ENCODE measurements around the gene RPE.

RPE gene

DNA sequence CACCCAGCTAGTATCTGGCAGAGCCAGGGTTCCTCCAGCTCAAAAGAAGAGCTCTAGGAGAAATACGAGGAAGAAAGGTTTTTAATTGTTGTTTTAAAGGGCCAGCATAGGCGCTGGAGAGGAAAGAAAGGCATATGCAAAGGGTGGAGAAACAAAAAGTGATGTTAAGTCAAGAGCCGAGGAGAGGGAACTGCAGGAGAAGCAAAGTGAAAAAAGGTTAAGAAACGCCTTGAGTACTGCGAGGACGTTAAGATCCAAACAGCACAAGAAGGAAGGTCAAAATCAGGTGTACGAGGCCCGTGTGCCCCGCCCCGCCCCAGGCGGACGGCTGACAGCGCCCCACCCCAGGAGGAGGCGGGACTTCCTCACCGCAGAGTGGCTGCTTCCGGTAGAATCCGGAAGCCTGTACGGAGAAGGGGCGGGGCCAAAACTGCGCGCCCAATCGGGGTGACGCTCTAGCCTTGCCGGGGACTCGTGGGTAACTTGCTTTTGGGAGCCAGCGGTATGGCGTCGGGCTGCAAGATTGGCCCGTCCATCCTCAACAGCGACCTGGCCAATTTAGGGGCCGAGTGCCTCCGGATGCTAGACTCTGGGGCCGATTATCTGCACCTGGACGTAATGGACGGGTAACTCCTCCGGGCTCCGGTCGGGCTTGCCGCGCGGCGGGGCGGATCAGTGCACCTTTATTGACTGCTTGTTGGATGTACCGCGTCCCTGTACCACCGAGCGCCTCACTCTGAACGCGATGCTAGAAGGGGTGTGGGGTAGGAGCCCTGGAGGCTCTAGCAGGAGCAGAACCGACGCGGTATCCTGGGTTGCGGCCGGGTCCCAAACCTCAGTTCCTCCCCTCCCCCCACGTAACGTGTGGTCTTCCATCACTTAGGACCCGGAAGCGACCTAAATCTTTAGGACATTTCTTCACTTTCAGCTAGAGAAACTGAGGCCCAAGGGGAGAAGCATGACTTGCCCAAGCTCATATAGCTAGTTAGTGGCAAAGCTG, at the start of gene RPE:
TSS of gene RPE (plus strand) at position 481 of the 1,000 bp plus-strand sequence. CDS start at position 505, 24 bp downstream.
- peak; percentile 95 to 96 for DNase-seq

DNA sequence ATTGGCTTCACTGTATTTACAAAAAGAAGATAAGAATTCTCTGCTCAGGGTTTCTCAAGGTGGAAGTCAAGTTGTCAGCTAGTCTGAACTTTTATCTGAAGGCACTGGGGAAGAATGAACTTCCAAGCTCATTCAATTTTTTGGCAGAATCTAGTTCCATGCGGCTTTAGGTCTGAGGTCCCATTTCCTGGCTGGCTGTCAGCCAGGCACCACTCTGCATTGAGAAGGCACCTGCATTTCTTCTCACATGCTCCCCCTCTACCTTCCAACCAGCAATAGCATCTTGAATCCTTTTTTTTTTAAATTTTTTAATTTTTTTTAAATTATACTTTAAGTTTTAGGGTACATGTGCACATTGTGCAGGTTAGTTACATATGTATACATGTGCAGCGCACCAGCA, 46.2 kb upstream of the RPE start:
- no peak for DNase-seq

DNA sequence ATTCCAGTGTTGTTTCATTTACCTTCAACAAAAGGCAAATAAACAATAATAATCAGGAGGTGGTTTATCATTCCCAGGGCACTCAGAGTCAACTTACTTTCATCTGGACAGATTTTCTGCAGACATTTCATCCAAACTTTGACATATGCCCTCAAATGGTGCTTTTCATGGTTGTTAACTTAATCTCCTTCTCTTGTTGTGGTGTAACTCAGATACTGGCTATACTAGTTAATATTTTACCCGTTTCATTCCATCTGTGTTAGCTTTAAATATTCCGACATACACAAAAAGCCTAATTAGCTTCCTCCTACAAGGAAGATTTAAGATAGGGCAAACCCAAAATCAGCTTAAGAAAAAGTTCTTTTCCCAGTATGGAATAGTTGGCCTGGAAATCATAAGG, 44.4 kb upstream of the RPE start:
- no peak for DNase-seq

DNA sequence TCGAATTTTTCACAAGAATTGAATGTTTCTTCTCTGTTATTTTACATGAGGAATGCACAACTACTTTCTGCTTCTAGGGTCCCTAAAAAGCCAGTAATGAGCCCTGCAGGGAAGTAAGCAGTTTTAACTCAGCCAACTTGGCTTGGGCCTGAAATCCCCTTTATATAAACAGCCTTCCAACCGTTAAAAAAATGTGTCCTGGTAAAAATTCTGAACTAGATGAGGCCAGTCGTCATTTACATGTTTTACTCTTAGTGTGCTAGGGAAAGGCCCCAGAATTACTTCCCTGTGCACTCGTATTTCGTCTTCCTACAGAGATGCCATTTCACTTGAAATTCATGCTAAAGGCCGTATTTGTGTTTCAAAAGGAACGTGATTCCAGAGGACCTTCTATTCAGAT, 42.4 kb upstream of the RPE start:
- DNase-seq: no peak

DNA sequence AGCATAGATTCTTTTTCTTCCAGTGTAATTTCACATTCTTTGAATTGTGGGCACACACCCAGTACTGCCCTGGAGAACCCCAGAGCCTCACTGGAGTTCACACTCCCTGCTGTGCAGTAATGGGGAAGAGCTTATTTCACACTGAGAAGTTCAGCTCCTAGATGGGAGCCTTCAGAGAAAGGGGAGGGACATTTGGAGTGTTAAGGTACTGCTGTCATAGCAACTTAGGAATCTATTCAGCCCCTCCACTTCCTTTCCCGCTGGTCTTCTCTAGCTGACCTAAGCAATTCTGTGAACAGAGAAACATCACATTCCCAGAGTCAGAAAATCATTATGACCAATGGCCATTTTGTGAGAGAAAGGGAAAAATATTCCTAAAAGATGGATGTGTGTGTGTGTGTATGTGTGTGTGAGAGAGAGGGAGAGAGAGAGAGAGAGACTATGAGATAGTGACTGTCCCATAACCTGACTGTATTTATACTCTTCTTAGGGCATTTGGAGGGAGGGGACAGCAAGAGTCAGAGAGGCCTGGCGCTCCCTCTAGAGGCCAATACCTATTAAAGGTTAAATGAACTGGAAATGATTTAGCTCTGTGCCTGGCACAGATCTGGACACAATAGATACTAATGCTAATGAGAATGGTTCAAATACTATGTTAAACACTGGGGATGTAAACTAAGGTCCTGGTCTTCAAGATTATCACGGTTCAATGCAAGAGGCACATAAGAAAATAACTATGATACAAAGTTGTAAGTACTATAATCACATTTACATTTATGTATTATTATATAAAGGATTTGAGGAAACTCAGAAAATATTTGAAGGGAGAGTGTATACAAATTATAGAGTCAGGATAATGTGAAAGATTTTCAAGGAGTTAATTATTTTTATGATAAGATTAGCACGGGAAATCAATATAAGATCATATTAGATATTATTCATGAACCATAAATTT, 41.5 kb upstream of the RPE start:
- peak; percentile 41 to 79 for DNase-seq

DNA sequence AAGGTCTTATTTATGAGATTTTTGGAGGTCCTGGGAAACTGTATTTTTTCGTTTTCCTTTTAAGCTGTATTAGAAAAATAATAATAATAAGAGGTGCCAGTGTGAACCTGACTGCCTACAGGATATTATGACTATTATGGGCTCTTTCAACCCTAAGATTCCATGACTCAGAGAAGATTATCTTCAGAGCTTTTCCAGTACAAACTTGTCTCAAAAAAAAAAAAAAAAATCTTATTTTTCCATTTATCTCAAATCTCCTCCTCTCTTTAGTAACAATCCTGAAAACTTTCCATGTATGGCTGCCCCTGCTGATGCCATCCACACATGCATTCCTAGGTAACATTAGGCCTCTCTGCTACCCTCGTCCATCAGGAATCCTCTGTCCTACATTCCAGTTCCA, 36.7 kb upstream of the RPE start:
- no peak for DNase-seq

DNA sequence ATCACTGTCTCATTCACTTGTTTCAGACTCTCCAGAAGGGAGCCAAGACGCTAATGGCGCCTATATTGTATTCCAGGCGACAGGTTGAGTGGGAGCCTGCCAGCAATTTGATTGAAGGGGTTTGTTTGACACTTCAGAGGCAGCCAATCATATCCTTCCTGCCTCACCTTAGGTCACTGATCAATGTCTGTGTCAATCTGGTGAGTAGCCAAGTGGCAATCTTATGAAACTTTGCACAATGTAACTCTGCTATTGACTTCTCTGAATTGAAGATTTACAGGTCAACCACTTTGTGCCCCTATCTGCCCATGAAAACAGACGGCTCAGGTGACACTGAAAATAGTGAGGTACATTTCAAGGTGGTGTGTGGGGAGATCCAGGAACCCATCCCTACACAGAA, 32.7 kb upstream of the RPE start:
- DNase-seq: no peak

DNA sequence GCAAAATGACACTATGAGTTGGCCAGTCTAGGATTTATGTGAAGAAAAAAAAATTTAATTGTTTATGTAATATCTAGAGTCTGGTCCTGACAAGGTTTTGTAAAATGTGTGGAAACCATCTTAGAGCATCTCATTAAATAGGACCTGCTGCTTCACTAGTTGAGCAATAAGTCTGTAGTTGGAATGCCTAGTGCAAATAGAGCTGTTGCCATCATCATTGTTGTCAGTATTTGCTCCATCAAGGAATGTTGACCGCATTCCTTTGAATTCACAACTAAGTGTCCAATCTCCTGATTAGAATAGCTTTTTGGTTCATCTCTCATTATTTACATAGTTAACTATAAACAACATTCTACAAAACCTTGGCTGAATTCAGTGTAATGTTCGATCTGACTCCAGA, 32.2 kb upstream of the RPE start:
- DNase-seq: no peak

DNA sequence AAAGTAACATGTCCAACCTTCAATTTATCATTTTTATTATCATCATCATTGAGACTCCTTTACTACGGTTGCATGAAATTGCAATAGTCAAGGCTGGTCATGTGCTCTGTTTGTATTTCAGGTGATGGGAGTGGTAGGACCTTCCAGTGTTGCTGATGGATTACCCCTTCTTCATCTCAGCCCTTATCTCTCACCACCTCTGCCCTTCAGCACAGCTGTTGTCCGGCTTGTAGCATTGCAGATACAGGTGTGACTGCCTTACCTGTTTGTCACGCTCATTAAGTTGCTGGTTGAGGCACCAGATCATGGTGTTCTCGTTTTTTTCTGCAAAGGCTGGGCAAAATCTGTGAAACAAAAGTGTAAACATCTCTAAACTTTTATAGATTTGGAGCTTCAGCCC, 31.7 kb upstream of the RPE start:
- no peak for DNase-seq

DNA sequence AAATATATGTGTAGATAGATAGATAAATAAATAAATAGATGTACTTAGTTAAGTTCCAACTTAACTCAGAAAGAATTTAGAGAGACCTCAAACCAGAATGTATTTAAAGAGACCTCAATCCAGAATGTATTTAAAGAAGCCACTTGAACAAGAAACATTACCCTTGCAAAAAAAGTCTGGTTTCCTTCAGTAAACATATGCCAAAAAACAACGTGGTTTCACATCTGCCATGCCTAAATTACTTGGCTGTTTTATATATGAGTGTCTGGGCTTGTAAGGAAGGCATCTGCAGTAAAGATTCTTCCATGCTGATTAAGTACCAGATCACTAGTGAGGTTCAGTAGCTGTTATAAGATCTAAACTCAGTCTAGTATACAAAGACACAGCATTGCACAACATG, 29.1 kb upstream of the RPE start:
- DNase-seq: no peak

DNA sequence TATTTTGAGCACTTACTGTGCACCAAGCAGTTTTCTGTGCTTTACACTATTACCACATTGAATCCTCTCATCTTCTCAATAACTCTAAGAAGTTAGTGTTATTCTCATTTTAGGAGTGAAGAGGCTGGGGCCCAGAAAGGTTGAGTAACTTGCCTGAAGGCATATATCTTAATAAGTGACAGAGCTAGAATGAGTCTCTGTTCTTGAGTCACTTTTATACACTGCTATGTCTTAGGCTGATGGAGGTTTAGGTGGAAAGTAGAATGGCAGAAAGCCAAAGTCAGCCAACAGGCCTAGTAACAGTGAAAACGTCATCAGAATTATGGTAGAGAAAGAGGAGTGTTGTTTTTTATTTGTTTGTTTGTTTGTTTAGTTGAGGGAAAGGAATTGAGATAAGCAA, 27.9 kb upstream of the RPE start:
- DNase-seq: no peak

DNA sequence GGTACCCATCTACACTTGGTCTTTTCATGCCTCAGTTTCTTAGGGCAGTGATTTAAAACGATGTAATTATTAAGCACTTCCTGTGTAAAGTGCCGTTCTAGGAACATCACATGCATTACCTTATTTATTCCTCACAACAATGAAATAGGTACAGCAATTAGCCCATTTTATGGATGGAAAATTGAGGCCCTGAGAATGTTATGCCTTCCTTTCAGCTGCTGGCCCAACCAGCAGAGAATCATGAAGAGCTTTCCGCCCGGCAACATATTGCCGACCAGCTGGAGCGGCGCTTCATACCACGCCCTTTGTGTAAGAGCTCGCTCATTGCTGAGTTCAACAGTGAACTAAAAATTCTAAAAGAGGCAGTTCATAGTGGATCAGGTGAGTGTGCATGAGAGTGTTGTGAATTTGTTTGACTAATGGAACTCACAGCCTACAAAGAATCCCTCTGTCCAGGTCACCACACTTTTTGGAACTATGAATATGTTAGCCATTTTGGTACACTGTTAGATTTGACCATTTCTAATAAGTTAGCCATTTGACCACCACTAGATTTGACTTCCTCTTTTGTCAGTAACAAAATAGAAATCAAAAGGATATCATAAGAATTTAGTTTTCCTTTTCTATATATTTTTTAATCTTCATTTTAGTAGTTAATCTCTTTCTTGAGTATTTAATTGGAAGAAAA, 25.6 kb upstream of the RPE start:
- no peak for DNase-seq

DNA sequence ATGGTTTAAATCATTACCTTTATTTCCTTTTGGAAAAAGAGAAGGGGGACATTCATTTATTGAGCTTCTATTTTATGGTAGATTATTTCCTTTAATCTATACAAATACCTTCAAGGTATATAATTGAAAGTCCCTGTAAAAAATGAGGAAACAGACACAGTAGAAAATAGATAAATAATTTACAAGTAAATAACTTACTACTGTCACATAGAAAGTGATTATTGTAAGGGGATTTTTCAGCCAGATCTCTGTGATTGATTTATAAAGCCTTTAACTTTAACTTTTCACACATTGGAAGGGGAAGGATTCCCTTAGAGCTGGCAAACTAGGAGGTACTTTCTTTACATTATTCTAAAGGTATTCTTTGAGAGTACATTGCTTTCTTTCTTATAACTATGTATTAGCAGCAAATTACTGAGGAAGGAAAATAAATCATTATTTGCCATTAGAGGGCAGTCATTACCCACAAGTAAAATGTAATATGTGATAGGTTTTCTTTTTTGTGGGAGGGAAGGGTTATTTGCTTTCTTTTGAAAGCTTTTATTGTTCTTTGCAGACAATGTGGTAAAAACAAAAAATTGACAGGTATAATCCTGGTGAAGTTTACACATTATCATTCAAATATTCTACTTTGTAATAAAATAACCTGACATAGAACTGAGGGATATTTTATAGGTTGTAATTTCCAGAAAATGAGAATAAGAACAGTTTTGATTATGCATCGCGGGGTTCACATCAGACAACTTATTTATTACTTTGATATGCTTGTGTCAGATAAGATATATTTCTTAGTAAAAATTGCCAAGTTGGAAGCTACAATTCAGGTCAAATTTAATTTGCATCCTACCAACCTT, 24.8 kb upstream of the RPE start:
- peak; percentile 32 to 37 for DNase-seq

DNA sequence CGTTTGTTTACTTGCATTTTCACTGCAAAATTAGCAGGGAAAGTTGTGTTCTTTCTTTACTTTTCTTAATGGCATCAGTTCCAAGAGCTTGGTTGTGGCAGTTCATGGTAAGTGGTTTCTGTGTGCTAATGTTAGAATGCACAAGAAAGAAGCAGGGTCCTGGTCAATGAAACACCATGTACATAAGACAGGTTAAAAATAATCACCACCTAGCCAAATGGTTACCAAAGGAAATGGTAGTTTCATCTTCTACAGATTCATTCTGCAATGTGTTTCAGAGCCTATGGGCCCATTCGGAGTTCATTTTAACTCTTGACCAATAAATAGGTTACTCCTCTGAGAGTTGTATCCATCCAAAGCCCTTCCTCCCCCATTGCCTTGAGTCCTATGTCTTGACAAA, 18.1 kb upstream of the RPE start:
- DNase-seq: no peak

DNA sequence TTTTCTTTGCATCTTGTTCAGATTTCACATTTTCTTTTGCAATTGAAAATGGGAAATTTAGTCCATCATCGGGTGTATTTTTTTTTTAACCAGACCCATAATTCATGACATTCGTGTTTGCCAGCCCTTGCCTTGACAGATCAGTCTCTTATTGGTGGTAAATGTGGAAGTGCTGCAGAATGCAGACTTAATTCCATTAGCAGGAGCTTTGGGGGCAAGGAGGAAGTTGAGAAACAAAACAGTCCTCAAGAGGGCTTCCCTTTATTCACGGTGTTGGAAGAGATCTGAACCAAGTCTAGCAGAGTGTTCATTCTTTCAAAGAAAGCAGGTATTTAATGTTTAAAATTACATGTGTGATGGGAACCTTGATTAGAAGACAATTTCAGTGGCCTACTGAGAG, 16.6 kb upstream of the RPE start:
- no peak for DNase-seq

DNA sequence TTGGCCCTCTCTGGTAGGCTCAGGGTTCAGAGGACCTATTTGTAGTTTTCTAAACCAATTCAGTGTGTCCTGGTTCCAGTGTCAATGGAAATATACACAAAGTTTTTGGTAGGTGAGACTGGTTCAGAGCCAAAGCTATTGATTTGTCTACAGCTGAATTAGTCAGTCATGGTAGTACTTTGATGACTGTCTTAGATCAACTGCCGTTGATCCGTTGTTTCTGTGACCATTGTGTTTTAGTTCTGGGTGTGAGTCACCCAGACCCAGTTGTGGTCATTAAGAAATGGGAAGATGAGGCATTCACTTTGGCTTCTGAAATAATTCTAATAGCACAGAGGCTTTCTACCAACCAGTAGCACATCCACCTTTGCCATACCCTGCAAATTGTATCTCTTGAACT, 16.0 kb upstream of the RPE start:
- DNase-seq: no peak

DNA sequence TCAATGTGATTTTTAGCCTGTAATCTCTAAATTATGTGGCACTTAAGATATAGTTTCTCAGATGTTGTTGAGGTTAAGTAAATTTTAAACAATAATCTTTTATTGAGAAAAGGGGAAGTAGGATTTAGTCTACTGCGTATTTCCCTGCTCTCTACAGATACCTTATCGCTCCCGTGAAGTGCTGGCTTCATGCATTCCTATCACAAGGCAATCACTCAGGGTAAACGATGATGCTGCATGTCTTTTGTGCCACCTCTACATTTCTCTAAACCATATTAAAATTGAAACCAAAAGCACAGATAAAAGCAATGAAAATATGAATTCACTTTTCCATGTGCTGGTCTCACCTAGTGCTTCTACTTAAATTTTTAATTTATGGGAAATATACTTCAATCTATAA, 14.4 kb upstream of the RPE start:
- no peak for DNase-seq

DNA sequence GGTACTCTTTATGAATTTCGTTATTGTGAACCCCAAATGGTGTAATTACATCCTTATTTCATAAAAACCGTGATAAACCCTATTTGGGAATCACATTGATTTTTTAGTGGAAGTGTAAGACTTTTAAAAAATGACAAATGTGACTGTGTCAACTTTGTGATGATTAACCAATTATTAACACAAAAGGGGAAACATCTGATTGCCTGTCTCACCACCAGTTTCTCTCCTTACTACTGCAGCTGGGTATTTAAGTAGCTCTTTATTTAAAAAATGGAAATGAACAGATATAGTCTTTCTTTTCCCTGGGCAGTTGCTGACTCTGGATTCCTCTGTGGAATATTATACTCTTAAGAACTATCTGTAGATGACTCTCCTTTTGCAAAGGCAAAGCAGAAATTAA, 11.6 kb upstream of the RPE start:
- no peak for DNase-seq

DNA sequence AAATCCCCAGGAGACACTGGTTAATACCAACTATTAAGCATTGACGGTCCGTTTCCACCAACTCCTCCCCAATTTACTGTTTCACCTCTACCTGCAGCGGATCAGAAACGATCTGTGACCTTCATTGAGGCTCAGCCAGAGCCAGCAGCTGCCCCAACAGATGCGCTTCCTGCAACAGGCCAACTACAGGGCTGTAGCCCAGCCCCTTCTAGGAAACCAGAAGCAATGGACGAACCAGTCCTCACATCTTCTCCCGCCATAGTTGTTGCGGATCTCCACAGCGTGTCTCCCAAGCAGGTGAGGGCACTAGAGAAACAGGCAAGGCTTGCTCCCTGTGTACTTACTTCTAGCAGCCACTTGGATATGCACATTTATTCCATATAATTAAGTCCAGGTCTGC, 8.5 kb upstream of the RPE start:
- DNase-seq: no peak

DNA sequence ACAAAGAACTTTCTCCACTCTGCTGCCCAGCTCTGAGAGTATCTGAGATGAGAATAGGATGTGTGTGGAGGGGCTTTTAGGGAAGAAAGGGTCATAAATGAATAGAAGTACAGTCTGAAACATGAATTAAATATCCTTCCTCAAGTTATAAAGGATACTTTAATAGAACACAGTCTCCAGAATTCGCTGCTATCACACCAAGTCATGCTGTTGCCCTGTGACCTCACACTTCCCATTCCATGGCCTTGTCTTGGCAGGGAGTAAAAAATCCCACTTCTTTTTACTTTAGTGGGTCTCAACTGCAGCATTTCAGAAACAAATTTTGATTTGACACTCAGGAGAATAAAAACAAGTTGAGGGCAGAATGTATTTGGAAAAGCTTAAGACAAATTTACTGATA, 3.8 kb upstream of the RPE start:
- no peak for DNase-seq

DNA sequence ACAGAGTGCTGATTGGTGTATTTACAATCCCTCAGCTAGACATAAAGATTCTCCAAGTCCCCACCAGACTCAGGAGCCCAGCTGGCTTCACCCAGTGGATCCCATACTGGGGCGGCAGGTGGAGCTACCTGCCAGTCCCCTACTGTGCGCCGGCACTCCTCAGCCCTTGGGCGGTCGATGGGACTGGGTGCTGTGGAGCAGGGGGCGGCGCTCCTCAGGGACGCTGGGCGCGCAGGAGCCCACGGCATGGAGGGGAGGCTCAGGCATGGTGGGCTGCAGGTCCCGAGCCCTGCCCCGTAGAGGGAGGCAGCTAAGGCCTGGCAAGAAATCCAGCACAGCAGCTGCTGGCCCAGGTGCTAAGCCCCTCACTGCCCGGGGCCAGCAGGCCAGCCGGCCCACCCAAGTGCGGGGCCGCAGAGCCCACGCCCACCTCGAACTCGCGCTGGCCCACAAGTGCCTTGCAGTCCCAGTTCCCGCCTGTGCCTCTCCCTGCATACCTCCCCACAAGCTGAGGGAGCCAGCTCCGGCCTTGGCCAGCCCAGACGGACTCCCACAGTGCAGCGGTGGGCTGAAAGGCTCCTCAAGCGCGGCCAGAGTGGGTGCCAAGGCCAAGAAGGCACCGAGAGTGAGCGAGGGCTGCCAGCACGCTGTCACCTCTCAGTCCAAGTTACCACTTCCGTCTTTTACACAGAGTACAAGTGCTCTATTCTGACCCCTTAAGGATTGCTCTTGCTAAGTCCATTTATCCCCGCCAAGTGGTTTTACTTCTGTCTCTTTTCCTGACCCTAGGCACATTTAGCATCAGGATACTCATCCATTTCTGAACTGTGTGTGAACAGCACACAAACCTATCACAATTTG, 1.7 kb upstream of the RPE start:
- no peak for DNase-seq

All from NCI-H2081 (cell line).